ENCODE data around the gene UNC5A. TPM values are rescaled to one million over a fixed set of nuclear protein-coding genes. Genes with fewer than 3 reads are reported as not detected.

UNC5A gene
- total RNA-seq, 1 donor from 2014 or later, result not detected

DNA sequence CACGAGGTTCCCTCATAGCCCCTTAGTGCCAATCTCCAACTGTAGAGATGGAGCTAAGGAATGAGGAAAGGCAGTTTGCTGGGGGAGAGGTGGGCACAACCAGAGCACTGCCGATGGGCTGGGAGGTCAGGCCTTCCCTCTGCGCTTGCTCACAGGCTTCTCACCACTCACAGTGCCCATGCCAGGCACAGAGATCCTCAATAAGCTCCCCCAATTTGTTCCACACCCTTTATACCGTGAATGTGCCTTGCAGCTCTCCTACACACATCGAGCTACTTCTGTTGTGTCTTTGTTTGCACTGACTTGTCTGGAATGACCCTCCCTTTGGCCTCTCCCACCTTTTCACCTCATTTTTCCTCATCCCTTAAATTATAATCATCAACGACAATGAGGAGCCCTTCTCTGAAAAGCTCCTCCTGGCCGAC, 90.4 kb downstream of the UNC5A start:
- Mint-ChIP-seq H3K36me3 (ENCODE audit: low read depth) (peaks cover 28% of the 10 kb centered on the region), H3K4me3 (no peak overlapping the region), H3K9me3 (no peaks in the 10 kb centered on the region), H3K27ac (no peak overlapping the region), H3K4me1 (peaks cover 13% of the 10 kb centered on the region), H3K27me3 (no peaks in the 10 kb centered on the region)
- TF ChIP-seq, protein P1, sequence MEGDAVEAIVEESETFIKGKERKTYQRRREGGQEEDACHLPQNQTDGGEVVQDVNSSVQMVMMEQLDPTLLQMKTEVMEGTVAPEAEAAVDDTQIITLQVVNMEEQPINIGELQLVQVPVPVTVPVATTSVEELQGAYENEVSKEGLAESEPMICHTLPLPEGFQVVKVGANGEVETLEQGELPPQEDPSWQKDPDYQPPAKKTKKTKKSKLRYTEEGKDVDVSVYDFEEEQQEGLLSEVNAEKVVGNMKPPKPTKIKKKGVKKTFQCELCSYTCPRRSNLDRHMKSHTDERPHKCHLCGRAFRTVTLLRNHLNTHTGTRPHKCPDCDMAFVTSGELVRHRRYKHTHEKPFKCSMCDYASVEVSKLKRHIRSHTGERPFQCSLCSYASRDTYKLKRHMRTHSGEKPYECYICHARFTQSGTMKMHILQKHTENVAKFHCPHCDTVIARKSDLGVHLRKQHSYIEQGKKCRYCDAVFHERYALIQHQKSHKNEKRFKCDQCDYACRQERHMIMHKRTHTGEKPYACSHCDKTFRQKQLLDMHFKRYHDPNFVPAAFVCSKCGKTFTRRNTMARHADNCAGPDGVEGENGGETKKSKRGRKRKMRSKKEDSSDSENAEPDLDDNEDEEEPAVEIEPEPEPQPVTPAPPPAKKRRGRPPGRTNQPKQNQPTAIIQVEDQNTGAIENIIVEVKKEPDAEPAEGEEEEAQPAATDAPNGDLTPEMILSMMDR (IDR thresholded peaks at IDR 0.05), result no peak
- DNase-seq, result no peak
- ATAC-seq (ENCODE audit: low read depth), result no peak
- intact Hi-C loops (cut with micrococcal nuclease), result no loop called here
- CTCF ChIA-PET, result interaction anchor here (1.3 kb wide), 1 partner anchor 240 kb away, joined by 3 read pairs; no protein-coding TSS in a partner anchor
- POLR2A ChIA-PET, result no interaction called here

DNA sequence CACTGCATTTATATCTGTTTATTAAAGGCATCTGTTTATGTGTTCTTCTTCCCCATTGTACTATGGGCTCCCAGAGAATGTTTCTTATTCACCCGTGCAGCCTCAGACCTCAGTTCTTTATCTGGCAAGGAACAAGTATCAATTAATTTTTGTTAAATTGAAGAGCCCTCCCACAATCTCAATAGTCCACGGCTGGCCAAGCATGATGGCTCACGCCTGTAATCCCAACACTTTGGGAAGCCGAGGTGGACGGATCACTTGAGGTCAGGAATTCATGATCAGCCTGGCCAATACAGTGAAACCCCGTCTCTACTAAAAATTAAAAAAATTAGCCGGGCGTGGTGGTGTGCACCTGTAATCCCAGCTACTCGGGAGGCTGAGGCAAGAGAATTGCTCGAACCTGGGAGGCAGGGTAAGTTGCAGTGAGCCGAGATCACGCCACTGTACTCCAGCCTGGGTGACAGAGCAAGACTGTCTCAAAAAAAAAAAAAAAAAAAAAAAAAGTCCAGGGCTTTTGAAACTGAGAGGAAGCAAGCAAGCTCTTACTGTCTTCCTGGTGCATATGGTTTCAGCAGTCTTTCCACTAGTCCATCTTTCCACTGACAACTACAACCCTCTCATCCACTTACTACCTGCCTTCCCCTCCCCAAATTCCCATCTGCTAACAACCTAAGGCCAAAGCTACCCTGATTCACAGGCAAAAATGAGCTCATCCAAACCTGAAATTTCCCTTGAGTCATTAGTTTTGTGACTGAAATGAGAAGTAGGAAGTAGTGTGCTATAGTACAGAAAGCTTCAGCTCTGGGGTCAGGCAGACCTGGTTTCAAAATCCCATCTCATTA, 91.1 kb downstream of the UNC5A start:
- no peaks in the 10 kb centered on the region for H3K9me3 Mint-ChIP-seq
- H3K36me3 Mint-ChIP-seq (ENCODE audit: low read depth), result peaks cover 35% of the 10 kb centered on the region
- ChIA-PET POLR2A (no interaction called here), CTCF (interaction anchor here (1.3 kb wide), 1 partner anchor 241 kb away, joined by 3 read pairs; no protein-coding TSS in a partner anchor)
- no peak for DNase-seq
- intact Hi-C loops (cut with micrococcal nuclease), result no loop called here
- TF ChIP-seq, protein P1 (IDR thresholded peaks at IDR 0.05), result no peak
- peak overlapping the region; percentile 75 for H3K27ac Mint-ChIP-seq
- peak; percentile 72 for ATAC-seq (ENCODE audit: low read depth)
- no peaks in the 10 kb centered on the region for H3K27me3 Mint-ChIP-seq
- H3K4me1 Mint-ChIP-seq, result peaks cover 13% of the 10 kb centered on the region
- H3K4me3 Mint-ChIP-seq, result no peak overlapping the region

DNA sequence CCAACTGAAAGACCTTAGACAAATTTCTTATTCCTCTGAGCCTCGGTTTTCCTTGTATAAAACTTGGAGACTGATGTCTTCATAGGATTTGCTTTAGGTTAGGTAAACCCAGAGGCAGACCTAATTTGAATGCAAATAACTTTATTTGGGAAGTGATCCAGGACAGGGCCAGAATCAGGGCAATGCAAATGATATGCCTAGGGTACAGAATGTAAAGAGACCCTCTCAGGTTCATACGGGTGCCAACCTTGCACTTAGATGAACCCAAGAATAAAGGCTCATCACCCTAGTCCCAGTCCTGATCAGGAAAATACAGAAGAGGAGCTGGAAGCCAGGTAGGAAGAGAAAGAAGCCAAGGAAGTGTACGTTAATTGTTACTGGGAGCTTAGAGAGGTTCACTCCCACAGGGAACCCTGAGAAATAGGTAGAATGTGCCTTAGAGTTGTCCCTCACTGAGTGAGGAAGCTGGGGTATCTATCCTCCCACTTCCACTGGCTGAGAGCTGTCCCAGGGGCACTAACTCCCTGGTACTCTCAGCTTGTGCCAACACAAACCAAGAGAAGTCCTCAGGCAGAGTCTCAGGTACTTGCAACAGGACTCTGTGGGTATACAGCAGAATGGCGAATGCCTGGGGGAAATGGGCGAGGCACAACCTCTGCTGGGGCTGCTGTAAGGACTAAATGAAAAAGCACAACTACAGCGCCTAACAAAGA, 91.9 kb downstream of the UNC5A start:
- Mint-ChIP-seq H3K36me3 (ENCODE audit: low read depth) (peaks cover 42% of the 10 kb centered on the region), H3K4me1 (peaks cover 13% of the 10 kb centered on the region), H3K4me3 (no peak overlapping the region), H3K9me3 (no peaks in the 10 kb centered on the region), H3K27ac (peak overlapping the region; percentile 75), H3K27me3 (no peaks in the 10 kb centered on the region)
- no peak for DNase-seq
- intact Hi-C loops (cut with micrococcal nuclease), result no loop called here
- ChIA-PET CTCF (interaction anchor here (1.1 kb wide), 1 partner anchor 242 kb away, joined by 3 read pairs; no protein-coding TSS in a partner anchor), POLR2A (no interaction called here)
- TF ChIP-seq, protein P1 (IDR thresholded peaks at IDR 0.05), result no peak
- no peak for ATAC-seq (ENCODE audit: low read depth)

DNA sequence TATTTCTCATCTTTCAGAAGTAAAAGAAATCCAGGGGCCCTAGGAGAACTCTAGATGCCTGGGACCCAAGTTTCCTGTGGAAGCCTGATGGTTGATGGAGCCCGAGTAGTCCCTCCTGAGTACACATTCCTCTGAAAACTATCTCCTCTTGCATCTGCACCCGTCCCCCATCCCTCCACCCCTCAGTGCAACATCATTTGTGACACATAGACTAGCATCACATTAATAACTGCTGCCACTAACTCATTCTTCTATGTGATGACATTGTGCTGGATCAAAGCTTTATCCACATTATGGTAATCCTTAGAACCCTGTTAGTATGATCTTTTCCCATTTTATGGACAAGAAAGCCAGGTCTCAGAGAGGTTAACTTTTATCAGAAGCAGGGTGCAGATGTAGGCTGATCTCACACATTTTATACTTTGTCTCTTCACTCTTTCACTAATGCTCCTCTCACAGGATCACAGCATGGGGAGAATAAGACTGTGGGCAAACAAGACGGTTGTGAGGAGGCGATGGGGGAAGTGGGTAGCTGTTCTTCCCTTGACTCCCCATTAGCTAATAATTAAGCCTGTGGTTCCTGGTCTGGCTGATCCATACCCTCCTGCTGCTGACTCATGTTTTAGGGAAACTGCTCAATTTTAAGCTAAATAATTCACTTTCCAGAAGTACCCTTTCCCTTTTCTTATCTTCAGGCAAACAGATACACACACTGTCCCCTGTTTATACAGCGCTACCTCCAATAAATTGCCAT, 92.7 kb downstream of the UNC5A start:
- DNase-seq (no peak), ATAC-seq (ENCODE audit: low read depth) (no peak)
- H3K4me1 Mint-ChIP-seq, result peaks cover 13% of the 10 kb centered on the region
- intact Hi-C loops (cut with micrococcal nuclease), result no loop called here
- peaks cover 49% of the 10 kb centered on the region for H3K36me3 Mint-ChIP-seq (ENCODE audit: low read depth)
- ChIA-PET POLR2A (no interaction called here), CTCF (interaction anchor here (1.1 kb wide), 1 partner anchor 243 kb away, joined by 3 read pairs; no protein-coding TSS in a partner anchor)
- H3K9me3 Mint-ChIP-seq, result no peaks in the 10 kb centered on the region
- H3K27me3 Mint-ChIP-seq, result no peaks in the 10 kb centered on the region
- no peak overlapping the region for H3K4me3 Mint-ChIP-seq
- TF ChIP-seq, protein P1 (IDR thresholded peaks at IDR 0.05), result no peak
- no peak overlapping the region for H3K27ac Mint-ChIP-seq

All from activated B cell treated with CpG ODN at 0.5 μM for 24 hours (primary cell).